IMR-90 (cell line): Measurements from ENCODE around the gene PDE5A. TPM values are rescaled to one million over a fixed set of nuclear protein-coding genes. Genes with fewer than 3 reads are reported as not detected.

Source experiments
- ATAC-seq: fragments of 200-7000 bp; cut with Tn5 transposase; 2 replicates; pipeline ENCODE4 v1.9.1; 2020; ENCODE audit warnings: low read depth, mild to moderate bottlenecking, moderate library complexity
- BruUV-seq: library from RNA; stranded (reverse); fragments of 400-500 nt; replicated peaks from 2 replicates; lab custom pipeline; 2021; lab: Mats Ljungman, UMichigan
- CTCF ChIA-PET: fragments of 300-600 bp; formaldehyde crosslinking; extraction: SDS; loops from one replicate; lab custom pipeline; 2021; ENCODE audit warnings: antibody characterized with exemption; lab: Yijun Ruan, JAX
- POLR2A ChIA-PET: fragments of 300-600 bp; sonication (Branson Sonifier 250); formaldehyde crosslinking; loops from one replicate; lab custom pipeline; 2022; ENCODE audit warnings: antibody characterized with exemption; ENCODE audit not compliant: unreplicated experiment; lab: Charles Lee
- DNase-seq: peaks from one replicate; pipeline ENCODE4 v3.0.0; 2013
- H2AFZ ChIP-seq: replicated peaks from 2 replicates; pipeline ENCODE3; 2013; ENCODE audit warnings: low read length, mild to moderate bottlenecking; ENCODE audit not compliant: poor library complexity
- H2AK5ac ChIP-seq: 2 replicates; pipeline ENCODE4 v1.6.1; 2013; ENCODE audit warnings: low read depth, low read length, inconsistent platforms
- H2AK9ac ChIP-seq: replicated peaks from 2 replicates; pipeline ENCODE3; 2013; ENCODE audit warnings: mild to moderate bottlenecking, low read depth, low read length, moderate library complexity; ENCODE audit not compliant: poor library complexity
- H2BK120ac ChIP-seq: 2 replicates; pipeline ENCODE4 v1.6.1; 2013; ENCODE audit warnings: low read depth, low read length, inconsistent platforms
- H2BK15ac ChIP-seq: 3 replicates; pipeline ENCODE4 v1.6.1; 2013; ENCODE audit warnings: low read depth, low read length, inconsistent platforms
- H2BK20ac ChIP-seq: 2 replicates; pipeline ENCODE4 v1.6.1; 2013; ENCODE audit warnings: low read depth, mild to moderate bottlenecking, inconsistent platforms, low read length, moderate library complexity
- H2BK5ac ChIP-seq: 2 replicates; pipeline ENCODE4 v1.6.1; 2013; ENCODE audit warnings: mild to moderate bottlenecking, low read depth, low read length, inconsistent platforms; ENCODE audit not compliant: poor library complexity, severe bottlenecking
- H3K14ac ChIP-seq: replicated peaks from 2 replicates; pipeline ENCODE4 v1.6.1; 2013; ENCODE audit warnings: low read depth, low read length, inconsistent platforms
- H3K18ac ChIP-seq: 2 replicates; pipeline ENCODE4 v1.6.1; 2013; ENCODE audit warnings: low read depth, low read length, control low read depth
- H3K23ac ChIP-seq: 2 replicates; pipeline ENCODE4 v1.6.1; 2013; ENCODE audit warnings: low read depth, low read length, inconsistent platforms
- H3K27ac ChIP-seq: 2 replicates; pipeline ENCODE4 v1.5.1; 2013; ENCODE audit warnings: mild to moderate bottlenecking, control low read depth, low read length; ENCODE audit not compliant: insufficient read depth
- H3K27me3 ChIP-seq: 2 replicates; pipeline ENCODE4 v1.6.1; 2013; ENCODE audit warnings: low read length; ENCODE audit not compliant: control insufficient read depth, insufficient read depth
- H3K36me3 ChIP-seq: 2 replicates; pipeline ENCODE4 v1.6.1; 2013; ENCODE audit warnings: low read length, mixed read lengths; ENCODE audit not compliant: control insufficient read depth, insufficient read depth
- H3K4ac ChIP-seq: 2 replicates; pipeline ENCODE4 v1.6.1; 2013; ENCODE audit warnings: low read depth, low read length, inconsistent platforms
- H3K4me1 ChIP-seq: 2 replicates; pipeline ENCODE4 v1.6.1; 2013; ENCODE audit warnings: low read length, mixed read lengths; ENCODE audit not compliant: control insufficient read depth, insufficient read depth
- H3K4me2 ChIP-seq: 2 replicates; pipeline ENCODE4 v1.6.1; 2013; ENCODE audit warnings: low read depth, mild to moderate bottlenecking, control low read depth, low read length, moderate library complexity
- H3K4me3 ChIP-seq: 2 replicates; pipeline ENCODE4 v1.5.1; 2013; ENCODE audit warnings: low read depth, mild to moderate bottlenecking, control low read depth, low read length, moderate library complexity; ENCODE audit not compliant: insufficient read depth
- H3K56ac ChIP-seq: 2 replicates; pipeline ENCODE4 v1.6.1; 2013; ENCODE audit warnings: low read length, inconsistent platforms; ENCODE audit not compliant: insufficient read depth; ENCODE audit errors: extremely low read depth
- H3K79me1 ChIP-seq, 2 experiments: 2 replicates each; pipeline ENCODE4 v1.6.1; 2013; ENCODE audit warnings: low read length in 2 of 2, inconsistent platforms in 1 of 2, low read depth in 1 of 2
- H3K9ac ChIP-seq: 2 replicates; pipeline ENCODE4 v1.6.1; 2013; ENCODE audit warnings: low read depth, low read length, control low read depth
- H3K9me1 ChIP-seq: 2 replicates; pipeline ENCODE4 v1.6.1; 2013; ENCODE audit warnings: low read length, inconsistent platforms; ENCODE audit not compliant: insufficient read depth
- H3K9me3 ChIP-seq: 2 replicates; pipeline ENCODE4 v1.6.1; 2013; ENCODE audit warnings: low read length; ENCODE audit not compliant: control insufficient read depth, insufficient read depth
- H4K20me1 ChIP-seq: 2 replicates; pipeline ENCODE4 v1.6.1; 2013; ENCODE audit warnings: low read length, inconsistent platforms; ENCODE audit not compliant: insufficient read depth
- H4K5ac ChIP-seq: 2 replicates; pipeline ENCODE4 v1.6.1; 2013; ENCODE audit warnings: mild to moderate bottlenecking, low read depth, low read length, control low read depth
- H4K8ac ChIP-seq, 2 experiments: 2 replicates each; pipeline ENCODE4 v1.6.1; 2013; ENCODE audit warnings: low read depth in 2 of 2, low read length in 2 of 2, control low read depth in 1 of 2, inconsistent platforms in 1 of 2
- H4K91ac ChIP-seq: 2 replicates; pipeline ENCODE4 v1.6.1; 2013; ENCODE audit warnings: low read depth, low read length, inconsistent platforms; ENCODE audit not compliant: insufficient read depth
- BHLHE40 ChIP-seq: fragments of 150-350 bp; IDR thresholded peaks from 2 replicates; pipeline ENCODE4 v1.6.1; 2016; ENCODE audit warnings: mild to moderate bottlenecking, low read depth, low read length
- CEBPB ChIP-seq: IDR thresholded peaks from 2 replicates; pipeline ENCODE4 v1.6.1; 2012; ENCODE audit warnings: low read depth, low read length, improper control_type of control experiment
- CHD1 ChIP-seq: IDR thresholded peaks from 2 replicates; pipeline ENCODE4 v1.6.1; 2012; ENCODE audit warnings: low read depth, low read length, improper control_type of control experiment
- CTCF ChIP-seq: conservative IDR thresholded peaks from 2 replicates; pipeline ENCODE4 v1.5.1; 2012; ENCODE audit warnings: mild to moderate bottlenecking, low read depth, low read length, improper control_type of control experiment
- ELK1 ChIP-seq: fragments of 150-350 bp; IDR thresholded peaks from 2 replicates; pipeline ENCODE4 v1.6.1; 2016; ENCODE audit warnings: low read depth, mild to moderate bottlenecking, low read length, moderate library complexity, borderline replicate concordance
- FOS ChIP-seq: fragments of 150-350 bp; IDR thresholded peaks from 2 replicates; pipeline ENCODE4 v1.6.1; 2016; ENCODE audit warnings: low read depth, low read length
- MAFK ChIP-seq: IDR thresholded peaks from 2 replicates; pipeline ENCODE4 v1.6.1; 2012; ENCODE audit warnings: low read depth, low read length, improper control_type of control experiment
- MAZ ChIP-seq: IDR thresholded peaks from 2 replicates; pipeline ENCODE4 v1.6.1; 2012; ENCODE audit warnings: low read depth, mild to moderate bottlenecking, low read length, improper control_type of control experiment, moderate library complexity, borderline replicate concordance
- MXI1 ChIP-seq: IDR thresholded peaks from 2 replicates; pipeline ENCODE4 v1.6.1; 2012; ENCODE audit warnings: low read depth, mild to moderate bottlenecking, low read length, moderate library complexity, borderline replicate concordance
- NFE2L2 ChIP-seq: fragments of 150-350 bp; IDR thresholded peaks from 2 replicates; pipeline ENCODE4 v1.6.1; 2016; ENCODE audit warnings: low read depth, mild to moderate bottlenecking, low read length
- POLR2A ChIP-seq: IDR thresholded peaks from 2 replicates; pipeline ENCODE4 v1.6.1; 2012; ENCODE audit warnings: mild to moderate bottlenecking, low read depth, low read length
- RAD21 ChIP-seq: IDR thresholded peaks from 2 replicates; pipeline ENCODE4 v1.6.1; 2012; ENCODE audit warnings: low read length, improper control_type of control experiment
- RCOR1 ChIP-seq: IDR thresholded peaks from 2 replicates; pipeline ENCODE4 v1.6.1; 2012; ENCODE audit warnings: mild to moderate bottlenecking, low read length, improper control_type of control experiment; ENCODE audit not compliant: insufficient replicate concordance
- RFX5 ChIP-seq: IDR thresholded peaks from 2 replicates; pipeline ENCODE4 v1.8.0; 2012; ENCODE audit warnings: low read depth, mild to moderate bottlenecking, low read length, moderate library complexity
- SMC3 ChIP-seq: fragments of 150-350 bp; IDR thresholded peaks from 2 replicates; pipeline ENCODE4 v1.6.1; 2016; ENCODE audit warnings: low read depth, mild to moderate bottlenecking, antibody characterized with exemption, low read length, moderate library complexity
- WGBS, 2 experiments: methylation state at CpG; one replicate each; pipeline versions ENCODE4 v1.1.5 to v1.1.7; 2013; ENCODE audit warnings: missing lambda C conversion rate in 2 of 2; ENCODE audit not compliant: insufficient read length in 1 of 2; ENCODE audit errors: extremely low coverage in 2 of 2; 5-methylcytosine and 5-hydroxymethylcytosine counted together
- dilution Hi-C: fragments of 300-500 bp; cut with HindIII; formaldehyde crosslinking; loops from one replicate; pipeline ENCODE4 v1.14.3; 2018; ENCODE audit warnings: low sequenced_read_pairs; ENCODE audit not compliant: unreplicated experiment
- in situ Hi-C: fragments of 300-500 bp; cut with MboI; formaldehyde crosslinking; loops from 3 replicates; pipeline ENCODE4 v1.14.3; 2019; ENCODE audit warnings: low sequenced_read_pairs, inconsistent platforms, mixed read lengths
- intact Hi-C: fragments of 100-400 bp; cut with micrococcal nuclease; formaldehyde crosslinking; loops from 2 replicates; pipeline ENCODE4 v1.10.0; 2022
- polyA plus RNA-seq, 3 experiments: library from polyadenylated mRNA; depleted of rRNA; stranded (reverse); fragments of >200 nt; gene quantifications; 2 replicates each; pipeline ENCODE4 v1.2.3, GENCODE V29; 2012; ENCODE audit warnings: low replicate concordance in 1 of 3
- total RNA-seq: library from RNA; depleted of rRNA; stranded (reverse); fragments of >200 nt; gene quantifications from 2 replicates; pipeline ENCODE4 v1.2.3, GENCODE V29; 2012
- TF ChIP-seq, protein P1 (sequence below): fragments of 150-350 bp; IDR thresholded peaks from 2 replicates; pipeline ENCODE4 v1.6.1; 2017; ENCODE audit warnings: mild to moderate bottlenecking, antibody characterized with exemption, low read length, low read depth

Gene PDE5A
- total and polyA plus RNA-seq, 2 of the 4 experiments (the other 2 are of a cell fraction): 101 to 770 TPM

DNA sequence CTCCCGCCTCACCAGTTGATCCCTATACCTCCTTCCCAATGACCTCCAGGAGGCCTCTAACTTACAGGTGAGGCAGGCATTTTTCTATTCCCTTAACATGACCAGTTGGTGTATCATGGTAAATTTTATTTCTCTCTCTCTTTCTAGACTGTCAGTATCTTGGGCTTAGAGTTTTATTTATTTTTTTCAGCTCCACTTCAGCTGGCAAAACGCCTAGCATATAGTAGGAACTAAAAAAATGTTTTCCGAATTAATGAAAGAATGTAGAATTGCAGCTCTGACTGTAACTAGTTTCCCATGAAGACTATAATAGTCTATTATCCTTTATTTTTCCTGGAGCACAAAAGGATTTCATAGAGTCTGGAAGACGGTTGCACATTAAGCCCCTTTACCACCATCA lies 84.8 kb downstream of the PDE5A start:
- Histone ChIP-seq H3K79me1 (peaks cover 10 to 49% of the 10 kb centered on the region in 2 experiments; a peak in 3 of 4 replicates), H3K4ac (no peak overlapping the region), H2AFZ (no peak overlapping the region), H3K14ac (no peak overlapping the region), H2BK5ac (peak overlapping the region; percentile 36), H2AK9ac (no peak overlapping the region), H2BK15ac (no peak overlapping the region), H2BK20ac (no peak overlapping the region), H4K5ac (no peak overlapping the region), H4K20me1 (peaks cover 27% of the 10 kb centered on the region; the same call in 1 of the 2 replicates), H3K18ac (no peak overlapping the region), H3K36me3 (peaks cover 33% of the 10 kb centered on the region), H3K9me3 (no peaks in the 10 kb centered on the region), H4K8ac (0 out of 4 replicates have a peak overlapping the region, but pooled peaks of 1 of the 2 experiments have one; percentile 20), H3K9ac (no peak overlapping the region), H2AK5ac (no peak overlapping the region), H3K27me3 (no peaks in the 10 kb centered on the region), H4K91ac (no peak overlapping the region), H3K56ac (no peak overlapping the region), H3K4me2 (no peak overlapping the region), H3K27ac (peak overlapping the region; percentile 32; the same call in 1 of the 2 replicates), H3K4me3 (no peak overlapping the region), H2BK120ac (no peak overlapping the region), H3K9me1 (peaks cover 6% of the 10 kb centered on the region), H3K23ac (no peak overlapping the region), H3K4me1 (peaks cover 11% of the 10 kb centered on the region)
- dilution Hi-C loops (no loop called here), in situ Hi-C loops (no loop called here), intact Hi-C loops (no loop called here)
- no peak for DNase-seq
- TF ChIP-seq MXI1 (no peak), RAD21 (no peak), MAFK (no peak), BHLHE40 (no peak), ELK1 (no peak), POLR2A (no peak), CTCF (no peak), CHD1 (no peak), SMC3 (no peak), NFE2L2 (no peak), RCOR1 (no peak), RFX5 (no peak), FOS (no peak), MAZ (no peak), CEBPB (no peak)
- TF ChIP-seq, protein P1, sequence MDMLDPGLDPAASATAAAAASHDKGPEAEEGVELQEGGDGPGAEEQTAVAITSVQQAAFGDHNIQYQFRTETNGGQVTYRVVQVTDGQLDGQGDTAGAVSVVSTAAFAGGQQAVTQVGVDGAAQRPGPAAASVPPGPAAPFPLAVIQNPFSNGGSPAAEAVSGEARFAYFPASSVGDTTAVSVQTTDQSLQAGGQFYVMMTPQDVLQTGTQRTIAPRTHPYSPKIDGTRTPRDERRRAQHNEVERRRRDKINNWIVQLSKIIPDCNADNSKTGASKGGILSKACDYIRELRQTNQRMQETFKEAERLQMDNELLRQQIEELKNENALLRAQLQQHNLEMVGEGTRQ: no peak
- no CpG with 5 or more reads among the region's 4 CpGs for WGBS, 2 experiments
- BruUV-seq: no TSS peak
- ATAC-seq: no peak
- ChIA-PET CTCF (no interaction called here), POLR2A (no interaction called here)
